Subcutaneous preadipocyte (primary cell): ENCODE results near the gene ARL6IP6. TPM values are rescaled to one million over a fixed set of nuclear protein-coding genes. Genes with fewer than 3 reads are reported as not detected.

Experiments
- total RNA-seq: library from RNA; depleted of rRNA; stranded (reverse); fragments of >200 nt; gene quantifications from 2 replicates; pipeline ENCODE4 v1.2.3, GENCODE V29; 2012

Gene ARL6IP6
- 23.7 and 25.4 TPM in 2 replicates for total RNA-seq

GRCh38 chr2:152718076-152718908 is at the start of gene ARL6IP6:
Gene ARL6IP6, plus strand, starts transcription at chr2:152718620. Its CDS starts 5 bp downstream, at chr2:152718625.

GRCh38 chr2:152717228-152718075 is 968 bp upstream of the ARL6IP6 start, which contains the start of gene PRPF40A:
Gene PRPF40A, minus strand, starts transcription at chr2:152717461. Its CDS starts 22 bp downstream, at chr2:152717439.

Other genes starting within 250 kb of the ARL6IP6 start
- 102 and 151 TPM in 2 replicates for gene PRPF40A, start 1.2 kb upstream of the ARL6IP6 start, total RNA-seq